Tibial artery (tissue), 4 donors: ENCODE data around the gene KIF18B.

Experiments
- DNase-seq, 2 donors: peaks; one replicate each; pipeline ENCODE4 v3.0.0-alpha.2; 2019
- H3K27ac ChIP-seq, 2 donors: fragments of 200-600 bp; sonication (generic) in 1 of 2; 1 replicate in 1 of 2; 2 replicates in 1 of 2; pipeline ENCODE4 v1.5.1; 2018 to 2019; ENCODE audit warnings: mild to moderate bottlenecking in 1 of 2
- H3K27me3 ChIP-seq, 2 donors: fragments of 200-600 bp; sonication (generic) in 1 of 2; one replicate each; pipeline versions ENCODE4 v1.5.1 to v1.6.0; 2016 to 2019
- H3K36me3 ChIP-seq, 3 donors: fragments of 200-600 bp; sonication (generic) in 2 of 3; one replicate each; pipeline ENCODE4 v1.5.1; 2016 to 2019; ENCODE audit warnings: mild to moderate bottlenecking in 2 of 3
- H3K4me1 ChIP-seq, 4 donors: fragments of 200-600 bp; sonication (generic) in 2 of 4; 1 replicate in 3 of 4; 2 replicates in 1 of 4; pipeline ENCODE4 v1.5.1; 2016 to 2019
- H3K4me3 ChIP-seq, 2 donors: fragments of 200-600 bp; sonication (generic) in 1 of 2; 1 replicate in 1 of 2; 2 replicates in 1 of 2; pipeline ENCODE4 v1.5.1; 2018 to 2019; ENCODE audit warnings: mild to moderate bottlenecking in 2 of 2
- H3K9me3 ChIP-seq, 3 donors: fragments of 200-600 bp; sonication (generic) in 1 of 3; one replicate each; pipeline ENCODE4 v1.5.1; 2016 to 2019
- intact Hi-C: fragments of 100-400 bp; cut with DNase I; formaldehyde crosslinking; loops from one replicate; pipeline ENCODE4 v1.15.0; 2023; ENCODE audit warnings: low total_unique reads
- TF ChIP-seq, protein P1 (sequence below), 2 experiments: fragments of 200-600 bp in 1 of 2; fragments of 450-650 bp in 1 of 2; IDR thresholded peaks; one replicate each; pipeline ENCODE4 v1.5.1; 2017 to 2019; ENCODE audit warnings: antibody characterized with exemption in 2 of 2, mild to moderate bottlenecking in 1 of 2, moderate library complexity in 1 of 2

KIF18B gene

DNA sequence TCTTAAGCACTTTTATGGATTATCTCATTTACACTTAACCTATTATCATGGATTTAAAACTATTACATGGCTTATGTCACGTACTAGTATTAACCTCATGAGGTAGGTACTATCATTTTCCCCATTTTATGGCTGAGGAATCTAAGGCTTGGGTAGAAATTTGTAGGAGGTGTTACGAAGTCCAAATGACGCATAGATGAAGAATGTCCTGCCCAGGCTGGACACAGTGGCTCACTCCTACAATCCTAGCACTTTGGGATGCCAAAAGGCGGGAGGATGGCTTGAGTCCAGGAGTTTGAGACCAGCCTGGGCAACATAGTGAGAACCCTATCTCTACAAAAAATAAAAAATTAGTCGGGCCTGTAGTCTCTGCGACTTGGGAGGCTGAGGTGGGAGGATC lies 25.4 kb upstream of the KIF18B start:
- no peak overlapping the region for H3K4me3 ChIP-seq
- H3K36me3 ChIP-seq = no peaks in the 10 kb centered on the region
- DNase-seq = no peak
- intact Hi-C loops = no loop called here
- peaks cover 0 to 29% of the 10 kb centered on the region in 2 donors for H3K27me3 ChIP-seq
- H3K27ac ChIP-seq = no peak overlapping the region
- H3K4me1 ChIP-seq = peaks cover 0 to 32% (median 16%) of the 10 kb centered on the region in 4 donors
- H3K9me3 ChIP-seq = no peaks in the 10 kb centered on the region
- TF ChIP-seq, protein P1, sequence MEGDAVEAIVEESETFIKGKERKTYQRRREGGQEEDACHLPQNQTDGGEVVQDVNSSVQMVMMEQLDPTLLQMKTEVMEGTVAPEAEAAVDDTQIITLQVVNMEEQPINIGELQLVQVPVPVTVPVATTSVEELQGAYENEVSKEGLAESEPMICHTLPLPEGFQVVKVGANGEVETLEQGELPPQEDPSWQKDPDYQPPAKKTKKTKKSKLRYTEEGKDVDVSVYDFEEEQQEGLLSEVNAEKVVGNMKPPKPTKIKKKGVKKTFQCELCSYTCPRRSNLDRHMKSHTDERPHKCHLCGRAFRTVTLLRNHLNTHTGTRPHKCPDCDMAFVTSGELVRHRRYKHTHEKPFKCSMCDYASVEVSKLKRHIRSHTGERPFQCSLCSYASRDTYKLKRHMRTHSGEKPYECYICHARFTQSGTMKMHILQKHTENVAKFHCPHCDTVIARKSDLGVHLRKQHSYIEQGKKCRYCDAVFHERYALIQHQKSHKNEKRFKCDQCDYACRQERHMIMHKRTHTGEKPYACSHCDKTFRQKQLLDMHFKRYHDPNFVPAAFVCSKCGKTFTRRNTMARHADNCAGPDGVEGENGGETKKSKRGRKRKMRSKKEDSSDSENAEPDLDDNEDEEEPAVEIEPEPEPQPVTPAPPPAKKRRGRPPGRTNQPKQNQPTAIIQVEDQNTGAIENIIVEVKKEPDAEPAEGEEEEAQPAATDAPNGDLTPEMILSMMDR (IDR thresholded peaks at IDR 0.05) = no peak

DNA sequence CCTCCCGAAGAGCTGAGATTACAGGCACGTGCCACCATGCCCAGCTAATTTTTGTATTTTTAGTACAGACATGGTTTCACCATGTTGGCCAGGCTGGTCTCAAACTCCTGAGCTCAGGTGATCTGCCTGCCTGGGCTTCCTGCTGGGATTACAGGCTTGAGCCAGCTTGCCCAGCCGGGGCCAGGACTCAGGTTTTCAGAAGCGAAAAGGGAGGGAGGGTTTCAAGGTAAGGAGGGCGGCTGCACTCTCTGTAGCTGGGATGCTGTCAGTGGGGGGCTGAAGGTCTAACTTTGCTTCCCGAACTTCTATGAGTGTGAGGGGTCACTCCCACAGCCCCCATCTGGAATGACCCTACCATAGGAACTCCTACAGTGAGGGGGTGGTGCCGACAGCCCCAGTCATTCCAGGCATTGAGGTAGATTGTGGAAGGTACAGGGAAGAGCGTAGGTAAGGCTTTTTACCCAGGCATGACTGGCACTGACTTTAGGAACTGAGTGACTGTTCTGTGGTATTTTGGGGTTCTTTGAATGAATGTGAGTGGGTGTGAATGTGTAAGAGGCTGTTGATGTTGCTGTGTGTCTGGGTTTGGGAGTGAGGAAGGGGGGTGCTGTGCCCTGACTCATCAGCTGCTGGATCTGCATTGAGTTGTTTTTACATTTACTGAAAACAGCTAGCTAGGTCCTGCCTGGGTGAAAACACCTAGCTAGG lies 24.4 kb upstream of the KIF18B start:
- Histone ChIP-seq H3K4me1 (peaks cover 0 to 42% (median 26%) of the 10 kb centered on the region in 4 donors), H3K27me3 (peaks cover 2 to 29% of the 10 kb centered on the region in 2 donors), H3K27ac (no peak overlapping the region), H3K4me3 (no peak overlapping the region), H3K9me3 (no peaks in the 10 kb centered on the region), H3K36me3 (no peaks in the 10 kb centered on the region)
- no peak for DNase-seq
- TF ChIP-seq, protein P1 (IDR thresholded peaks at IDR 0.05) = no peak
- intact Hi-C loops = no loop called here

DNA sequence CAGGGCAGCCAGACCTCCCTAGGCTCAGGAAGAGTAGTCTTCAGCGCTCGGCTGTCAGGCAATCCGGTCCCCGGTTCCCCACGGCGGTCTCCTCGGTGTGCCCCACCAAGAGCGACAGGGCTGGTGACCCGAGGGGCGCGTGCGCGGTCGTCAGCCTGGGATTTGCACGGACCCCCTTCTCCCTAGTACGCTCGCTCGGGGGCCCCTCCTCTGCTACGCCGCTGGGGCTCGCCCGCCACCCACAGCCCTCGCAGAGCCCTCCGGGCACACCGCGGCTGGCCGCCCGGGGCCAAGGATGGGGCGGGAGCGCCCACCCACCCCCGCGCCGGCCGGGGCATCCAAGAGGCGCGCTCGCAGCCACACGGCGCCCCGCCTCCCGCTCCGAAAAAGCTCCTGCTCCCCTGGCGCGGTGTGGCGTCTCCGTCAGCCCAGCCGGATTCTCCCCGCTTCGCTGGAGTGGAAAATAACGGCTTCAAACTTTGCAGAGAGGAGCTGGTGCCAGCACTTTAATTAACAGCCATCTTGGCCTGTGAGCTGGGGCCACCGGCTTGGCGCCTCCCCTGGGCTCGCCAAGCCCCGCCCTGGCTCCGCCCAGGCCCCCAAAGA lies 22.7 kb upstream of the KIF18B start:
- Histone ChIP-seq H3K4me3 (peak overlapping the region; percentile 39 to 55), H3K36me3 (no peaks in the 10 kb centered on the region), H3K27me3 (peaks cover 8 to 36% of the 10 kb centered on the region in 2 donors), H3K4me1 (peaks cover 0 to 44% (median 30%) of the 10 kb centered on the region in 4 donors), H3K27ac (peak overlapping the region; percentile 17 to 29), H3K9me3 (no peaks in the 10 kb centered on the region)
- TF ChIP-seq, protein P1 (IDR thresholded peaks at IDR 0.05) = no peak
- intact Hi-C loops = no loop called here
- peak in 1 of 2 donors; percentile 70 for DNase-seq

DNA sequence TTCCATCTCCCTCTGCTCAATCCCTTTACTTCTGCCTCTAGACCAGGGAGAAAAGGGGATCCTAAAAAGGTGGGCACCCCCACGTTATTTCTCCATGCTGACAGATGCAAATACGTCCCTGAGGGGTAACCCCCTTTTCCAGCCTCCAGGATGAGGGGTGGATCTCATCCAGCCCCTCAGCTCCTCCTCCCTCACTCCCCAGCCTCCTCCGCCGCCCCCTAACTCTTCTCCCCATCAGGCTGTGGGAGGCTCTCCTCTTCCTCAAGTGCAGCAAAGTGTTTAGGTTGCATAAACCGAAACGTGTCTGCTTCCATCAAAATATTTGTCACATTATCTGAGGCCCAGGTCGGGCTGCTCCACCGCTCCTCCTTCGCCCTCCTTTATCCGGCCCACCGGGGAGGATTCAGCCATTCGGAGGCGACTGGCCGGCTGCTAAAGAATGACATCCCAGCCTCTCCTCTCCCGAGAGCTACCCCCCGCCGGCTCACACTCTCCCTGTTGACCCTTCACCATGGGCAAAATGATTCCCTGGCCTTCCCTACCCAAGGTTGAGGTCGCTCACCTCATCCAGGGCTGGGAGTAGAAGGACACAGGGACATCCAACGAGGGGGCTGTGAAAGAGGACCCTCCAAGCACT lies 21.7 kb upstream of the KIF18B start:
- Histone ChIP-seq H3K27me3 (peaks cover 10 to 42% of the 10 kb centered on the region in 2 donors), H3K4me3 (no peak overlapping the region), H3K4me1 (peaks cover 0 to 44% (median 30%) of the 10 kb centered on the region in 4 donors), H3K27ac (no peak overlapping the region), H3K9me3 (no peaks in the 10 kb centered on the region), H3K36me3 (no peaks in the 10 kb centered on the region)
- DNase-seq = no peak
- TF ChIP-seq, protein P1 (IDR thresholded peaks at IDR 0.05) = no peak
- intact Hi-C loops = no loop called here

DNA sequence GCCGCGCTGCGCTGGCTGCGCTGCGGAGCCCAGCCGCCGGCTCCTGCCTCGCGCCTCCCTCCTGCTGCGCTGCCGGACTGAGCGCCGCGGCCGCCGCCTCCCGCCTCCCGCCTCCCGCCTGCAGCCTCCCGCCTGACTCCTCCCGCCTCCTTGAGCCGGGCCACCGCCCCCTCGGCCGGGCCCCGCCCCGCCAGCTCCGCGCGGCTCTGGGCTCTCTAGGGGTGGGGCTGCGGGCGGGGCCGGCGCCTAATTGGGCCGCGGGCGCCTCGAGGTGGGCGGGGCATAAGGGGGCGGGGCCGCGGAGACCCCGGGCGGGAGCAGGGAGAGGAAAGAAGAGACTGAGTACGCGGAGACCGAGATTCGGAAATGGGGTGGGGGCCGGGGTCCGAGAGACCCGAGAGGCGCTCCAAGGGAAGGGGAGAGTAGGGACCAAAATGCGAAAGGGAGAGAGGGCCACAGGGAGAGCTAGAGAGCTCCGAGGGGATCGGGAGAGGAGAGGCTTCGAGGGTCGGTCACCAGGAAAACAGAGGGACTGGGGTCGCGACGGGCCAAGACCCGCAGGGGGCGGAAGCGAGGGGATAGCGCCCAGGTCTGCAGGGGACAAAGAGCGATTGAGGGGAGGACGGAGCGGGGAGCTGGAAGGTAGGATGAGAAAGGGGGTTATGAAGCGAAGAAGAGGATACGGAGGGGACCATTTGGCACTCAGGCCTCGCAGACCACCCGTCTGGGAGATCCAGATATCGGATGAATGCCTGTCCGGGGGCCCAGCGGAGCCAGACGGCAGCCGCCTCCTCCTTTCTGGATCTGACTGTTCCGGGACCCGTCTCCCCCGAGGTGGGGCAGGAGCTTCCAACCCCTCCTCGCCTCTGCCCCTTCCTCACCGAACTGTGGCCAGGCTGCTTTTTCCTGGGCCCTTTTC lies 20.9 kb upstream of the KIF18B start, which contains the start of gene C1QL1:
TSS of gene C1QL1 (minus strand) at position 79 of the 919 bp plus-strand sequence. CDS start 255 bp downstream, outside the sequence.
- H3K4me3 ChIP-seq = peak within 1 kb of the TSS; percentile 44 to 50

More for the DNA sequence above, 20.9 kb upstream of the KIF18B start, which contains the start of gene C1QL1:
- H3K9me3 ChIP-seq = no peaks in the 10 kb centered on the region
- H3K27me3 ChIP-seq = peaks cover 10 to 50% of the 10 kb centered on the region in 2 donors
- DNase-seq = peak; percentile 87 to 94
- no peaks in the 10 kb centered on the region for H3K36me3 ChIP-seq
- TF ChIP-seq, protein P1 (IDR thresholded peaks at IDR 0.05) = peak in 1 of 2 experiments; percentile 5
- H3K4me1 ChIP-seq = peaks cover 0 to 44% (median 30%) of the 10 kb centered on the region in 4 donors
- intact Hi-C loops = no loop called here
- no peak within 1 kb of the TSS for H3K27ac ChIP-seq
